Panc1 (cell line): ENCODE data around the gene XKR7.

Experiments used
- CTCF ChIP-seq: fragments of 450-650 bp; IDR thresholded peaks from 2 replicates; pipeline ENCODE4 v1.5.1; 2017; ENCODE audit warnings: mild to moderate bottlenecking
- REST ChIP-seq, 2 experiments: IDR thresholded peaks; 2 replicates each; pipeline ENCODE4 v1.6.1; 2011 to 2012; ENCODE audit warnings: low read depth in 2 of 2, control low read depth in 1 of 2, low read length in 1 of 2, mild to moderate bottlenecking in 1 of 2, moderate library complexity in 1 of 2; ENCODE audit not compliant: insufficient read depth in 1 of 2
- SIN3A ChIP-seq: IDR thresholded peaks from 2 replicates; pipeline ENCODE4 v1.6.1; 2012; ENCODE audit warnings: low read depth, mild to moderate bottlenecking, low read length, moderate library complexity, borderline replicate concordance; ENCODE audit not compliant: insufficient read depth
- TCF7L2 ChIP-seq: IDR thresholded peaks from 2 replicates; pipeline ENCODE4 v1.6.1; 2011; ENCODE audit warnings: mild to moderate bottlenecking, low read depth, low read length, inconsistent platforms

GRCh38 chr20:32035426-32035779 lies 67.5 kb downstream of the XKR7 start:
- TF ChIP-seq CTCF: no peak; the same call in 1 of the 2 replicates
- no peak for TF ChIP-seq REST (IDR thresholded peaks at IDR 0.05; ENCODE audit: insufficient read depth in 1 of 2, low read depth in 2 of 2, low read length in 1 of 2)
- TF ChIP-seq TCF7L2: no peak
- no peak for TF ChIP-seq SIN3A
